Activated CD4-positive, alpha-beta memory T cell treated with anti-CD3 and anti-CD28 coated beads for 36 hours (primary cell): ENCODE results near the gene VWF. TPM values are rescaled to one million over a fixed set of nuclear protein-coding genes. Genes with fewer than 3 reads are reported as not detected.

ENCODE experiments used
- CTCF ChIA-PET: fragments of 350-600 bp; sonication (Branson Sonifier 250); formaldehyde crosslinking; loops from one replicate; lab custom pipeline; 2021; ENCODE audit warnings: antibody characterized with exemption, inconsistent platforms; lab: Charles Lee
- POLR2A ChIA-PET: fragments of 350-600 bp; sonication (Branson Sonifier 250); formaldehyde crosslinking; loops from one replicate; lab custom pipeline; 2021; ENCODE audit warnings: antibody characterized with exemption; lab: Charles Lee
- DNase-seq: peaks from one replicate; pipeline ENCODE4 v3.0.0-alpha.2; 2020
- H3K27ac Mint-ChIP-seq: one replicate; pipeline ENCODE4 v1.8.0; 2021; ENCODE audit warnings: mixed read lengths
- H3K27me3 Mint-ChIP-seq: one replicate; pipeline ENCODE4 v1.8.0; 2021; ENCODE audit warnings: mixed read lengths
- H3K36me3 Mint-ChIP-seq: one replicate; pipeline ENCODE4 v1.8.0; 2021; ENCODE audit warnings: mixed read lengths
- H3K4me1 Mint-ChIP-seq: one replicate; pipeline ENCODE4 v1.8.0; 2021; ENCODE audit warnings: low read depth, mixed read lengths
- H3K4me3 Mint-ChIP-seq: one replicate; pipeline ENCODE4 v1.8.0; 2021; ENCODE audit warnings: mild to moderate bottlenecking, mixed read lengths
- H3K9me3 Mint-ChIP-seq: one replicate; pipeline ENCODE4 v1.8.0; 2021; ENCODE audit warnings: mixed read lengths
- intact Hi-C: fragments of 100-400 bp; cut with micrococcal nuclease; formaldehyde crosslinking; loops from one replicate; pipeline ENCODE4 v1.15.1; 2023
- total RNA-seq, 2 experiments: library from RNA; stranded (reverse); gene quantifications; one replicate each; pipeline ENCODE4 v1.2.3, GENCODE V29; 2021

Gene VWF
- total RNA-seq, 2 experiments from 2014 or later = not detected

GRCh38 chr12:5966486-5967095 is 157.9 kb downstream of the VWF start:
- POLR2A ChIA-PET = no interaction called here

GRCh38 chr12:5965950-5966383 is 158.5 kb downstream of the VWF start:
- no peaks in the 10 kb centered on the region for H3K4me1 Mint-ChIP-seq
- no peak overlapping the region for H3K27ac Mint-ChIP-seq
- H3K27me3 Mint-ChIP-seq = peaks cover 4% of the 10 kb centered on the region
- H3K4me3 Mint-ChIP-seq = no peak overlapping the region
- CTCF ChIA-PET = interaction anchor here (0.6 to 3.4 kb wide), 4 partner anchors 9 to 72 kb away, joined by 3 to 17 read pairs (median 8); no protein-coding TSS in a partner anchor
- H3K36me3 Mint-ChIP-seq = no peaks in the 10 kb centered on the region
- intact Hi-C loops = no loop called here
- POLR2A ChIA-PET = no interaction called here
- peak; percentile 57 for DNase-seq
- no peaks in the 10 kb centered on the region for H3K9me3 Mint-ChIP-seq

More at GRCh38 chr12:5966486-5967095, 157.9 kb downstream of the VWF start:
- H3K4me3 Mint-ChIP-seq = no peak overlapping the region
- H3K4me1 Mint-ChIP-seq = no peaks in the 10 kb centered on the region
- peaks cover 4% of the 10 kb centered on the region for H3K27me3 Mint-ChIP-seq
- H3K36me3 Mint-ChIP-seq = no peaks in the 10 kb centered on the region
- intact Hi-C loops = no loop called here
- no peak overlapping the region for H3K27ac Mint-ChIP-seq
- CTCF ChIA-PET = interaction anchor here (0.6 to 2.5 kb wide), 5 partner anchors 10 to 118 kb away, joined by 3 to 10 read pairs (median 5); no protein-coding TSS in a partner anchor
- no peaks in the 10 kb centered on the region for H3K9me3 Mint-ChIP-seq
- DNase-seq = no peak

- POLR2A ChIA-PET = no interaction called here
- CTCF ChIA-PET = interaction anchor here (1.0 to 3.4 kb wide), 4 partner anchors 9 to 73 kb away, joined by 3 to 17 read pairs (median 5); no protein-coding TSS in a partner anchor
- Mint-ChIP-seq H3K4me1 (no peaks in the 10 kb centered on the region), H3K9me3 (no peaks in the 10 kb centered on the region), H3K4me3 (no peak overlapping the region), H3K27me3 (peaks cover 3% of the 10 kb centered on the region), H3K36me3 (no peaks in the 10 kb centered on the region), H3K27ac (no peak overlapping the region)
- no peak for DNase-seq
- intact Hi-C loops = no loop called here
Measured at GRCh38 chr12:5964913-5965900, 159.3 kb downstream of the VWF start.

GRCh38 chr12:5963515-5963914 is 161.0 kb downstream of the VWF start:
- Mint-ChIP-seq H3K4me3 (no peak overlapping the region), H3K27ac (no peak overlapping the region), H3K4me1 (no peaks in the 10 kb centered on the region), H3K9me3 (no peaks in the 10 kb centered on the region), H3K27me3 (peaks cover 3% of the 10 kb centered on the region), H3K36me3 (no peaks in the 10 kb centered on the region)
- CTCF ChIA-PET = interaction anchor here (3.4 kb wide), 1 partner anchor 25 kb away, joined by 17 read pairs; no protein-coding TSS in a partner anchor
- POLR2A ChIA-PET = no interaction called here
- DNase-seq = no peak
- intact Hi-C loops = no loop called here

GRCh38 chr12:5960783-5961182 is 163.7 kb downstream of the VWF start:
- ChIA-PET POLR2A (no interaction called here), CTCF (interaction anchor here (1.1 kb wide), 1 partner anchor 28 kb away, joined by 4 read pairs; no protein-coding TSS in a partner anchor)
- H3K27me3 Mint-ChIP-seq = peaks cover 5% of the 10 kb centered on the region
- H3K27ac Mint-ChIP-seq = no peak overlapping the region
- no peaks in the 10 kb centered on the region for H3K4me1 Mint-ChIP-seq
- intact Hi-C loops = no loop called here
- H3K4me3 Mint-ChIP-seq = no peak overlapping the region
- no peaks in the 10 kb centered on the region for H3K36me3 Mint-ChIP-seq
- H3K9me3 Mint-ChIP-seq = peaks cover 3% of the 10 kb centered on the region
- no peak for DNase-seq

GRCh38 chr12:5956987-5957386 is 167.5 kb downstream of the VWF start:
- H3K36me3 Mint-ChIP-seq = no peaks in the 10 kb centered on the region
- H3K4me1 Mint-ChIP-seq = no peaks in the 10 kb centered on the region
- POLR2A ChIA-PET = no interaction called here
- intact Hi-C loops = no loop called here
- peaks cover 3% of the 10 kb centered on the region for H3K9me3 Mint-ChIP-seq
- H3K27me3 Mint-ChIP-seq = peaks cover 12% of the 10 kb centered on the region
- no peak overlapping the region for H3K27ac Mint-ChIP-seq
- H3K4me3 Mint-ChIP-seq = no peak overlapping the region
- CTCF ChIA-PET = interaction anchor here (0.6 to 1.2 kb wide), 4 partner anchors 8 to 175 kb away, joined by 3 to 5 read pairs (median 4); no protein-coding TSS in a partner anchor
- DNase-seq = no peak

GRCh38 chr12:5954661-5955060 is 169.8 kb downstream of the VWF start:
- no peak for DNase-seq
- H3K9me3 Mint-ChIP-seq = peaks cover 3% of the 10 kb centered on the region
- H3K36me3 Mint-ChIP-seq = no peaks in the 10 kb centered on the region
- intact Hi-C loops = no loop called here
- ChIA-PET POLR2A (no interaction called here), CTCF (no interaction called here)
- peaks cover 18% of the 10 kb centered on the region for H3K27me3 Mint-ChIP-seq
- H3K4me1 Mint-ChIP-seq = no peaks in the 10 kb centered on the region
- no peak overlapping the region for H3K27ac Mint-ChIP-seq
- H3K4me3 Mint-ChIP-seq = no peak overlapping the region

GRCh38 chr12:5953835-5954586 is 170.5 kb downstream of the VWF start:
- ChIA-PET CTCF (no interaction called here), POLR2A (no interaction called here)
- Mint-ChIP-seq H3K4me3 (no peak overlapping the region), H3K4me1 (no peaks in the 10 kb centered on the region), H3K36me3 (no peaks in the 10 kb centered on the region), H3K9me3 (peaks cover 3% of the 10 kb centered on the region), H3K27ac (no peak overlapping the region), H3K27me3 (peaks cover 20% of the 10 kb centered on the region)
- no peak for DNase-seq
- intact Hi-C loops = no loop called here

- no peaks in the 10 kb centered on the region for H3K4me1 Mint-ChIP-seq
- H3K4me3 Mint-ChIP-seq = no peak overlapping the region
- no peaks in the 10 kb centered on the region for H3K36me3 Mint-ChIP-seq
- no peak overlapping the region for H3K27ac Mint-ChIP-seq
- H3K9me3 Mint-ChIP-seq = peaks cover under 1% of the 10 kb centered on the region
- CTCF ChIA-PET = interaction anchor here (1.5 kb wide), 1 partner anchor 36 kb away, joined by 3 read pairs; no protein-coding TSS in a partner anchor
- intact Hi-C loops = no loop called here
- no peak for DNase-seq
- POLR2A ChIA-PET = no interaction called here
- H3K27me3 Mint-ChIP-seq = peaks cover 27% of the 10 kb centered on the region
Measured at GRCh38 chr12:5952031-5952430, 172.4 kb downstream of the VWF start.

GRCh38 chr12:5948696-5949095 is 175.8 kb downstream of the VWF start:
- H3K27ac Mint-ChIP-seq = no peak overlapping the region
- intact Hi-C loops = no loop called here
- no peaks in the 10 kb centered on the region for H3K36me3 Mint-ChIP-seq
- peaks cover 2% of the 10 kb centered on the region for H3K4me1 Mint-ChIP-seq
- H3K4me3 Mint-ChIP-seq = no peak overlapping the region
- peaks cover 52% of the 10 kb centered on the region for H3K27me3 Mint-ChIP-seq
- DNase-seq = no peak
- POLR2A ChIA-PET = no interaction called here
- no peaks in the 10 kb centered on the region for H3K9me3 Mint-ChIP-seq
- CTCF ChIA-PET = no interaction called here

GRCh38 chr12:5947006-5947405 is 177.5 kb downstream of the VWF start:
- Mint-ChIP-seq H3K27ac (no peak overlapping the region), H3K27me3 (peaks cover 59% of the 10 kb centered on the region)
- CTCF ChIA-PET = no interaction called here

More at GRCh38 chr12:5947006-5947405, 177.5 kb downstream of the VWF start:
- no peaks in the 10 kb centered on the region for H3K36me3 Mint-ChIP-seq
- POLR2A ChIA-PET = no interaction called here
- H3K4me1 Mint-ChIP-seq = peaks cover 2% of the 10 kb centered on the region
- no peak overlapping the region for H3K4me3 Mint-ChIP-seq
- DNase-seq = no peak
- intact Hi-C loops = no loop called here
- no peaks in the 10 kb centered on the region for H3K9me3 Mint-ChIP-seq
